IPS-18c (cell line): ENCODE data around the gene CDH13.

Source experiments
- H3K4me3 ChIP-seq: 2 replicates; pipeline ENCODE4 v1.7.0; 2013; ENCODE audit warnings: low read depth, mild to moderate bottlenecking, low read length, moderate library complexity; ENCODE audit not compliant: insufficient read depth
- H3K9me3 ChIP-seq: one replicate; pipeline ENCODE4 v1.6.1; 2013; ENCODE audit warnings: mild to moderate bottlenecking, low read length, moderate library complexity; ENCODE audit not compliant: control insufficient read depth, insufficient read depth

Gene CDH13

GRCh38 chr16:83433201-83433600, 806.4 kb downstream of the CDH13 start:
- no peaks in the 10 kb centered on the region for H3K9me3 ChIP-seq
- H3K4me3 ChIP-seq: no peak overlapping the region

- no peak overlapping the region for H3K4me3 ChIP-seq
- H3K9me3 ChIP-seq: no peaks in the 10 kb centered on the region
Measured at GRCh38 chr16:83437036-83437435, 810.3 kb downstream of the CDH13 start.

- Histone ChIP-seq H3K4me3 (no peak overlapping the region), H3K9me3 (no peaks in the 10 kb centered on the region)
Measured at GRCh38 chr16:83438326-83438725, 811.6 kb downstream of the CDH13 start.

GRCh38 chr16:83439412-83439811, 812.6 kb downstream of the CDH13 start:
- H3K9me3 ChIP-seq: no peaks in the 10 kb centered on the region
- no peak overlapping the region for H3K4me3 ChIP-seq

GRCh38 chr16:83441517-83441916, 814.7 kb downstream of the CDH13 start:
- H3K9me3 ChIP-seq: no peaks in the 10 kb centered on the region
- no peak overlapping the region for H3K4me3 ChIP-seq

GRCh38 chr16:83443972-83444371, 817.2 kb downstream of the CDH13 start:
- Histone ChIP-seq H3K9me3 (no peaks in the 10 kb centered on the region), H3K4me3 (no peak overlapping the region)

GRCh38 chr16:83447560-83447959, 820.8 kb downstream of the CDH13 start:
- no peaks in the 10 kb centered on the region for H3K9me3 ChIP-seq
- H3K4me3 ChIP-seq: no peak overlapping the region

- H3K4me3 ChIP-seq: no peak overlapping the region
- H3K9me3 ChIP-seq: no peaks in the 10 kb centered on the region
Measured at GRCh38 chr16:83449861-83450260, 823.1 kb downstream of the CDH13 start.

- Histone ChIP-seq H3K4me3 (no peak overlapping the region), H3K9me3 (no peaks in the 10 kb centered on the region)
Measured at GRCh38 chr16:83453977-83454376, 827.2 kb downstream of the CDH13 start.

- H3K4me3 ChIP-seq: no peak overlapping the region
Measured at GRCh38 chr16:83455716-83456115, 828.9 kb downstream of the CDH13 start.

GRCh38 chr16:83456934-83457333, 830.2 kb downstream of the CDH13 start:
- no peaks in the 10 kb centered on the region for H3K9me3 ChIP-seq
- no peak overlapping the region for H3K4me3 ChIP-seq

More at GRCh38 chr16:83455716-83456115, 828.9 kb downstream of the CDH13 start:
- H3K9me3 ChIP-seq: no peaks in the 10 kb centered on the region

GRCh38 chr16:83458612-83459011, 831.8 kb downstream of the CDH13 start:
- Histone ChIP-seq H3K9me3 (no peaks in the 10 kb centered on the region), H3K4me3 (no peak overlapping the region)

GRCh38 chr16:83464991-83465390, 838.2 kb downstream of the CDH13 start:
- Histone ChIP-seq H3K9me3 (peaks cover 3% of the 10 kb centered on the region), H3K4me3 (no peak overlapping the region)

GRCh38 chr16:83470416-83470815, 843.6 kb downstream of the CDH13 start:
- H3K4me3 ChIP-seq: no peak overlapping the region
- peaks cover 5% of the 10 kb centered on the region for H3K9me3 ChIP-seq

- Histone ChIP-seq H3K9me3 (peaks cover 4% of the 10 kb centered on the region), H3K4me3 (no peak overlapping the region)
Measured at GRCh38 chr16:83472776-83473501, 846.2 kb downstream of the CDH13 start.

GRCh38 chr16:83473926-83474650, 847.3 kb downstream of the CDH13 start:
- Histone ChIP-seq H3K9me3 (peaks cover 2% of the 10 kb centered on the region), H3K4me3 (no peak overlapping the region)

- H3K9me3 ChIP-seq: peaks cover 2% of the 10 kb centered on the region
- H3K4me3 ChIP-seq: no peak overlapping the region
Measured at GRCh38 chr16:83475108-83475507, 848.3 kb downstream of the CDH13 start.

GRCh38 chr16:83481589-83481988, 854.8 kb downstream of the CDH13 start:
- Histone ChIP-seq H3K4me3 (no peak overlapping the region), H3K9me3 (peaks cover 5% of the 10 kb centered on the region)
